ENCODE measurements around the gene GALNT16.

GRCh38 chr14:69339426-69339825 is 79.5 kb downstream of the GALNT16 start:
- no peak for TF ChIP-seq POLR2AphosphoS5 (IDR thresholded peaks at IDR 0.05; ENCODE audit: low read depth, low read length)
- TF ChIP-seq, protein P1, sequence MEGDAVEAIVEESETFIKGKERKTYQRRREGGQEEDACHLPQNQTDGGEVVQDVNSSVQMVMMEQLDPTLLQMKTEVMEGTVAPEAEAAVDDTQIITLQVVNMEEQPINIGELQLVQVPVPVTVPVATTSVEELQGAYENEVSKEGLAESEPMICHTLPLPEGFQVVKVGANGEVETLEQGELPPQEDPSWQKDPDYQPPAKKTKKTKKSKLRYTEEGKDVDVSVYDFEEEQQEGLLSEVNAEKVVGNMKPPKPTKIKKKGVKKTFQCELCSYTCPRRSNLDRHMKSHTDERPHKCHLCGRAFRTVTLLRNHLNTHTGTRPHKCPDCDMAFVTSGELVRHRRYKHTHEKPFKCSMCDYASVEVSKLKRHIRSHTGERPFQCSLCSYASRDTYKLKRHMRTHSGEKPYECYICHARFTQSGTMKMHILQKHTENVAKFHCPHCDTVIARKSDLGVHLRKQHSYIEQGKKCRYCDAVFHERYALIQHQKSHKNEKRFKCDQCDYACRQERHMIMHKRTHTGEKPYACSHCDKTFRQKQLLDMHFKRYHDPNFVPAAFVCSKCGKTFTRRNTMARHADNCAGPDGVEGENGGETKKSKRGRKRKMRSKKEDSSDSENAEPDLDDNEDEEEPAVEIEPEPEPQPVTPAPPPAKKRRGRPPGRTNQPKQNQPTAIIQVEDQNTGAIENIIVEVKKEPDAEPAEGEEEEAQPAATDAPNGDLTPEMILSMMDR (IDR thresholded peaks at IDR 0.05; ENCODE audit: control extremely low read depth in 1 of 3, insufficient read depth in 1 of 3, low read depth in 1 of 3, low read length in 3 of 3): no peak

Measured in H1 (cell line).